ENCODE data around the gene MYO10. TPM values are rescaled to one million over a fixed set of nuclear protein-coding genes. Genes with fewer than 3 reads are reported as not detected.

MYO10 gene
- polyA plus RNA-seq, 3 donors: 0.23 to 1.1 (median 0.35) TPM

GRCh38 chr5:16757146-16757545 is 178.9 kb downstream of the MYO10 start:
- WGBS (ENCODE audit: insufficient coverage): 75% methylated on average over 2 of the region's 6 CpGs
- H3K4me3 Mint-ChIP-seq: no peak overlapping the region
- Histone ChIP-seq H3K79me2 (ENCODE audit: insufficient read depth, low read length) (no peaks in the 10 kb centered on the region), H3K9me3 (replicated peaks in 1 of 2; ENCODE audit: control insufficient read depth in 1 of 2, insufficient read depth in 1 of 2, low read length in 2 of 2) (no peaks in the 10 kb centered on the region), H3K4me2 (replicated peaks; ENCODE audit: extremely low read depth, low read length, poor library complexity, severe bottlenecking) (no peak overlapping the region), H3K36me3 (replicated peaks in 1 of 2; ENCODE audit: control insufficient read depth in 1 of 2, insufficient read depth in 2 of 2, low read length in 2 of 2) (no peaks in the 10 kb centered on the region), H3K4me3 (replicated peaks in 1 of 3; ENCODE audit: low read depth in 2 of 3, low read length in 3 of 3) (no peak overlapping the region), H3K9ac (ENCODE audit: insufficient read depth, low read length, poor library complexity, severe bottlenecking) (no peak overlapping the region), H3K27me3 (ENCODE audit: control insufficient read depth in 2 of 2, insufficient read depth in 2 of 2, low read length in 2 of 2) (no peaks in the 10 kb centered on the region), H3K27ac (ENCODE audit: low read depth in 1 of 2, low read length in 2 of 2) (no peak overlapping the region), H2AFZ (ENCODE audit: insufficient read depth, low read depth, low read length, poor library complexity, severe bottlenecking) (no peak overlapping the region), H3K4me1 (ENCODE audit: control insufficient read depth in 1 of 2, insufficient read depth in 2 of 2, low read length in 2 of 2) (no peaks in the 10 kb centered on the region), H4K20me1 (ENCODE audit: insufficient read depth, low read length) (no peaks in the 10 kb centered on the region)
- H3K27ac Mint-ChIP-seq: no peak overlapping the region
- intact Hi-C loops (cut with micrococcal nuclease): no loop called here
- H3K27me3 Mint-ChIP-seq (ENCODE audit: low read depth in 3 of 3): peaks cover 0 to 2% (median 0%) of the 10 kb centered on the region in 3 donors
- H3K4me1 Mint-ChIP-seq: peaks cover 6% of the 10 kb centered on the region
- H3K9me3 Mint-ChIP-seq: no peaks in the 10 kb centered on the region
- no peak for DNase-seq
- peaks cover 1 to 12% of the 10 kb centered on the region in 2 donors for H3K36me3 Mint-ChIP-seq
- TF ChIP-seq CTCF (IDR thresholded peaks at IDR 0.05): no peak

DNA sequence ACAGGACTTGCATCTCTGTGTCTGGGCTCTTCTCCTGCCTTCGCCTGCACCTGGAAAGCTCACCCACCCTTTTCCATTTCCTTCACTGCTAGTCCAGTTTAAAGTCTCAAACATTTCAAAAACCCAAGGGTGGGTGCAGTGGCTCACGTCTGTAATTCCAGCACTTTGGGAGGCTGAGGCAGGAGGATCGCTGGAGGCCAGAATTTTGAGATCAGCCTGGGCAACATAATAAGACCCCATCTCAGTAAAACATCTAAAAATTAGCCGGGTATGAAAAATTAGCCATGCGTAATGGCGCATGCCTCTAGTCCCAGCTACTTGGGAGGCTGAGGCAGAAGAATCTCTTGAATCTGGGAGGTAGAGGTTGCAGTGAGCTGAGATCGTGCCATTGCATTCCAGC is 179.4 kb downstream of the MYO10 start:
- no peak overlapping the region for H3K9ac ChIP-seq (ENCODE audit: insufficient read depth, low read length, poor library complexity, severe bottlenecking)
- H3K27me3 Mint-ChIP-seq (ENCODE audit: low read depth in 3 of 3): peaks cover 0 to 2% (median 0%) of the 10 kb centered on the region in 3 donors
- no peaks in the 10 kb centered on the region for H4K20me1 ChIP-seq (ENCODE audit: insufficient read depth, low read length)
- no peaks in the 10 kb centered on the region for H3K36me3 ChIP-seq (replicated peaks in 1 of 2; ENCODE audit: control insufficient read depth in 1 of 2, insufficient read depth in 2 of 2, low read length in 2 of 2)
- H3K4me3 ChIP-seq (replicated peaks in 1 of 3; ENCODE audit: low read depth in 2 of 3, low read length in 3 of 3): no peak overlapping the region
- no peak overlapping the region for H3K27ac ChIP-seq (ENCODE audit: low read depth in 1 of 2, low read length in 2 of 2)
- intact Hi-C loops (cut with micrococcal nuclease): no loop called here
- H3K27me3 ChIP-seq (ENCODE audit: control insufficient read depth in 2 of 2, insufficient read depth in 2 of 2, low read length in 2 of 2): no peaks in the 10 kb centered on the region
- peaks cover 1 to 10% of the 10 kb centered on the region in 2 donors for H3K36me3 Mint-ChIP-seq
- peak overlapping the region in 2 of 7 donors; percentile 0 to 14 for H3K27ac Mint-ChIP-seq
- no peaks in the 10 kb centered on the region for H3K9me3 ChIP-seq (replicated peaks in 1 of 2; ENCODE audit: control insufficient read depth in 1 of 2, insufficient read depth in 1 of 2, low read length in 2 of 2)
- 100% methylated on average over 2 of the region's 7 CpGs for WGBS (ENCODE audit: insufficient coverage)
- no peak overlapping the region for H2AFZ ChIP-seq (ENCODE audit: insufficient read depth, low read depth, low read length, poor library complexity, severe bottlenecking)
- H3K9me3 Mint-ChIP-seq: no peaks in the 10 kb centered on the region
- no peak overlapping the region for H3K4me3 Mint-ChIP-seq
- no peak for DNase-seq
- H3K4me1 ChIP-seq (ENCODE audit: control insufficient read depth in 1 of 2, insufficient read depth in 2 of 2, low read length in 2 of 2): no peaks in the 10 kb centered on the region
- H3K4me2 ChIP-seq (replicated peaks; ENCODE audit: extremely low read depth, low read length, poor library complexity, severe bottlenecking): no peak overlapping the region
- H3K4me1 Mint-ChIP-seq: peaks cover 6% of the 10 kb centered on the region
- no peaks in the 10 kb centered on the region for H3K79me2 ChIP-seq (ENCODE audit: insufficient read depth, low read length)
- TF ChIP-seq CTCF (IDR thresholded peaks at IDR 0.05): no peak
